ENCODE measurements around the gene TAF11.
"Not testable (repeated sequence)": the region's sequence is repeated elsewhere in the genome, so short reads cannot be mapped to it uniquely, and the experiment has no call there.

TAF11 gene, protein sequence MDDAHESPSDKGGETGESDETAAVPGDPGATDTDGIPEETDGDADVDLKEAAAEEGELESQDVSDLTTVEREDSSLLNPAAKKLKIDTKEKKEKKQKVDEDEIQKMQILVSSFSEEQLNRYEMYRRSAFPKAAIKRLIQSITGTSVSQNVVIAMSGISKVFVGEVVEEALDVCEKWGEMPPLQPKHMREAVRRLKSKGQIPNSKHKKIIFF

GRCh38 chr6:34887753-34888513, at the start of gene TAF11:
Gene TAF11, minus strand, starts transcription at chr6:34888042. Its CDS starts 85 bp downstream, at chr6:34887957.
- peak; percentile 91 for DNase-seq

DNA sequence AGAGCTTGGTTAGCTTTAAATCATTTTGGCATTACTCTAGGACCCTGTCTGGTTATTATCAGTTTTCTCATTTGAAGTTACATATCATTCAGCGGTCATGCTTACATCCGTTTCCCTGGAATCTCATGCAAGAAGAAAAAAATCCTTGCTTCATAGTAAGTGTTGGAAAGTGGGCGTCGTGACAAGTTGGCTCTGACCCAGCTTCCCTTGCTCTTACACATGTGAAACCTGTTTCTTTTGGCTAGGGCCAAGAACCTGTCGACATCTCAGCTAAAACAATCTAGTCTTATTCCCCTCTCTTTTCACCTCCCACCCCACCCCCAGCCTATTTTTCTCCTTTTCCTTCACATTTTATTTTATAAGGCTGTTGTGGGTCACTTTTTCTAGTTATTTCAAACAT, 46.7 kb upstream of the TAF11 start:
- no peak for DNase-seq

- not testable (repeated sequence) for DNase-seq
Observed at GRCh38 chr6:34932202-34932601, 44.4 kb upstream of the TAF11 start.

- no peak for DNase-seq
Observed at GRCh38 chr6:34930221-34930620, 42.4 kb upstream of the TAF11 start.

- DNase-seq, result no peak
Observed at GRCh38 chr6:34929241-34929978, 41.6 kb upstream of the TAF11 start.

GRCh38 chr6:34928695-34929094, 40.9 kb upstream of the TAF11 start:
- no peak for DNase-seq

GRCh38 chr6:34928220-34928619, 40.4 kb upstream of the TAF11 start:
- DNase-seq, result no peak

DNA sequence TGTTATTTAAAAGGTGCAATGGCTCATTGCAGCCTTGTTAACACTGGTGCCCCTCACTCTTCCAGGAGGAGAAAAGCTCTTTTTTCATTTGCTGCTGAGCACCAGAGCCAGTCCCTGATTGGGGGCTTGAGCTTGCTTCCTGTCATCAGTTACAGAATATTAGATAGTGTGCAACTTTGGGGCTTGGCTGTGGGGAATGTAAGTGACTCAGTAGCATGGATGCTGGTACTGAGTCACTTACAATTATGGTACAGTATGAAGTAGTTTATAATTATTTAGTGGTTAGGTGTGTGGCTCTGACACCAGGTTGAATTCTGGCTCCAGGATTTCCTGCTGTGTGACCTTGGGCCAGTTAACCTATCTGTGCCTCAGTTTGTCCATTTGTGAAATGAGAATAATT, 38.8 kb upstream of the TAF11 start:
- DNase-seq, result no peak

GRCh38 chr6:34924831-34925625, 37.2 kb upstream of the TAF11 start:
- no peak for DNase-seq

DNA sequence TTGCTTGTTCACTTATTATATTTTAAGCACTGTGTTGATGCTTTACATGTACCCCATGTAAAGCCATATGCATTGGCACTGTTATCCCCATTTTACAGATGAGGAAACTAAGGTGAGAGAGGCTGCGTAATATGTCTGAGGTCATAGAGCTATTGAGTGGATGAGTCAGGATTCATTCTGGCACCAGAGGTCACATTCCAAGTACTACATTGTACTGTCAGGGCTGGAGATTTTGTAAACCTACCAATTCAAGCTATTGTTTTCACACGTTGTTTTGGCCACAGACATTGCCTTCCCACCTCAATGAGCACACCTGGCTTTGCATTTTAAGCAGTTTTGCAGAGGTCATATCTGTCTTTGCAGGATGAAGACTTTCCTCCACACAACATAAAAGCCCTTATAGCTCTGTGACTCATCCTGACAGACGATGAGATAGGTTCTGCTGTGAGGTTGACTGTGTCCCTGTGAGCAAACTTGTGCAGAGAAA, 34.4 kb upstream of the TAF11 start:
- no peak for DNase-seq

DNA sequence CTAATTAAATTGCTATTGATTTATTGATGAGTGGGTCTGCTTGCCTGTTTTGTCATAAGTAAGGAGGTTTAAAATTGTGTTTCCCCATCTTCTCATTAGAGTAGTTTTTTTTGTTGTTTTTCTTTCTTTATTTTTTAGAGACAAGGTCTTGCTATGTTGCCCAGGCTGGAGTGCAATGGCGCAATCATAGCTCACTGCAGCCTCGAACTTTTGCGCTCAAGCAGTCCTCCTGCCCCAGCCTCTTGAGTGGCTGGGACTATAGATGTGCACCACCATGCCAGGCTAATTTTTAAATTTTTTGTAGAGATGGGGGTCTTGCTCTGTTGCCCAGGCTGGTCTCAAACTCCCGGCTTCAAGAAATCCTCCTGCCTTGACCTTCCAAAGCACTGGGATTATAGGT, 32.3 kb upstream of the TAF11 start:
- no peak for DNase-seq

DNA sequence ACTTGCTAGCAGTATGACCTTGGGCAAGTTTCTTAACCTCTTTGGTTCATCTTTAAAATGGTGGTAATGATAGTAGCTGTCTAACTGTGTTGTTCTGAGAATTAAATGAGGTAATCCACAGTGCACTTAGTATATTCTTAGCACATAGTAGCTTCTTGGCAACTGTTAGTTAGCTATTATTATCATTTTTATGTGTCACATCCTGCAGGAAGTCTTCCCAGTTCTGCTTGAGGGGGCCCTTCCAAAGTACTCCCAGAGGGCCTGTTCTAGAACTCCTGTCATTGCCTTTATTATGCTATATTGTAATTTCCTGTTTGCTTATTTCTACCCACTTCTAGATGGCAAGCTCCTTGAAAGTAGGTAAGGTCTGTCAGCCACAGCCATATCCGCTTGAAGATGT, 31.8 kb upstream of the TAF11 start:
- no peak for DNase-seq

DNA sequence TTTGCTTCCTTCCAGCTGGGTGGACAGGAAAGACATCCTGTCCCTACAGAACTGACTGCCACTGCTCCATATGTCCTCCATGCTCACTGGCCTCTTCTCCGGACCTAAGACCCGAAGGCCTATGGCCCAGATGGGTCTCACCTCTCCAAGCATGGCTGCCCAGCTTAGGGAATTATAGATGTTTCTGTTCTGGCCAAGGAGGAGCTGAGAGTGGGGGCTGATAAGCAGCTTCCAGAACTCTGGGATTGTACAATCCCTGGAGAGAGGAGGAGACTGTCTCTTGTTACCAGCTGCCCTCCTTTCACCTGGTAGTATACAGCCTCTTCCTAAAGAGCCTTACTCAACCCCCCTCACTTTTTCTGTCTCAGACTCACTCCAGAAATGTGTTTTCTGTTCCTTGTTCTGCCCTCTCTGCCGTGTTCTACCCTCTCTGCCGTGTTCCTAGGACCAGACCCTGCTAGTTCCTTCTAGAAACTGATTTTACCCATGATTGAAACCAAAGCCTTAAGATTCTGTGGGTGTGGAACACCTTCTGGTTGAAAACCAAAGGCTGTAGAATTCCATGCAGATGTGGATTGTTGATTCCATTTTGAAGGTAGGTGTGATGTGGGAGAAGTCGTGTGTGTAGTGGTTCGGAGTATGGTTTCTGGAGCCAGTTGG, 29.9 kb upstream of the TAF11 start:
- DNase-seq, result no peak

DNA sequence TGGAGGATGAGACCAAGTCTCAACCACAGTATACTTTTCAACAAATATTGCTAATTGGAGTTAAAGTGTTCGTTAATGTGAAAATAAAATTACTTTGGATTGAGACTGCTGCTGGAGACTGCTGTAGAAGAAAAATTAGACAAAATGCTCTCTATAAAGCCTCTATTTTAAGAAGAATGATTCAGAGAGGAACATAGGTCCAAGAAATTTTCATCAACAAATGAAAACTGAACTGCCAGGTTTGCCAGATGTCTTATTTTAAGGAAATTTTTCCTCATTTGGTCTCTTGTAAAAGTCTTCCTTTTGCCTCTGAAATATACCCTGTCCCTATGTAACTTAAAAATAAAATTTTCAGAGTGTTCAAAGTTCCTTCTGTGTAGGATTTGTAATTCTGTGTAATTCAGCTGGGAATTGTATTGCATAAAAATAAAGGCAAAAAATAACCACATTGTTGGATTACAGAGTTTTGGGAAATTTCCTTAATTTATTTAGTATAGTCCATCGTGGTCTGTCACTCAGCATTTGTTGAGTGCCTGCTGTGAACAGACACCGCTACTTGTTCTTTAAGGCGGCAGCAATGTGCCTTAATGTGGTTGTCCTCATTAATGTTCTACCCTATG, 28.6 kb upstream of the TAF11 start:
- no peak for DNase-seq

GRCh38 chr6:34914358-34914757, 26.5 kb upstream of the TAF11 start:
- no peak for DNase-seq

DNA sequence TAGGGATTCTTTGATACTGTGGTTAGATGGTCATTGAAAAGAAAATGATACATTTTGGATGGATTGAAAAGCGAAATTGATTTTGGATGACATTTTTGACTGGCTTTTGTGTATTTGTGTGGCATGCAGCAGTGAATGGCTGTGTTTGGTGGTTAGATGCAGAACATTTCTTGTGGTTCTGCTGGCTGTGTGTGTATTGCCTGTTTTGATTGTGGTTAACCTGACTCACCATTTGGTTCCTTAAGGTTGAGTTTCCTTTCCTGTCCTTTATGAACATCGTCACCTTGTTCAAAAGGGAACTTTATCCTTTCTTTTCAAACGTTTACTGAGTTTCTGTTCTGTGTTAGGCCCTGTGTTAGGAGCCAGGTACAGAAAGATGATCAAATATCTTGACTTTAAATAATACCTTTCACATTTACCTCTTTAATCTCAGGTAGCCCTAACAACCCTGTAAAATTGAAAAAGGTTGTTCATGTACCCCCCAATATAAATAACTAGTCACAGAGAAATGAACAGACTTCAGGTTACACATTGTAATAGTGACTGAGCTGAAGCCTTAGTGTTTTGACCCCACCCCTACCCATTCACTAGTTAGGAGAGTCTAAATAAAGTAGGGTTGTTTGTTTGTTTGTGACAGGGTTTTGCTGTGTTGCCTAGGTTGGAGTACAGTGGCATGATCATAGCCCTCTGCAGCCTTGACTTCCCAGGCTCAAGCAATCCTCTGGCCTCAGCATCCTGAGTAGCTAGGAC, 25.0 kb upstream of the TAF11 start:
- peak; percentile 48 for DNase-seq

- DNase-seq, result no peak
Observed at GRCh38 chr6:34911822-34912221, 24.0 kb upstream of the TAF11 start.

DNA sequence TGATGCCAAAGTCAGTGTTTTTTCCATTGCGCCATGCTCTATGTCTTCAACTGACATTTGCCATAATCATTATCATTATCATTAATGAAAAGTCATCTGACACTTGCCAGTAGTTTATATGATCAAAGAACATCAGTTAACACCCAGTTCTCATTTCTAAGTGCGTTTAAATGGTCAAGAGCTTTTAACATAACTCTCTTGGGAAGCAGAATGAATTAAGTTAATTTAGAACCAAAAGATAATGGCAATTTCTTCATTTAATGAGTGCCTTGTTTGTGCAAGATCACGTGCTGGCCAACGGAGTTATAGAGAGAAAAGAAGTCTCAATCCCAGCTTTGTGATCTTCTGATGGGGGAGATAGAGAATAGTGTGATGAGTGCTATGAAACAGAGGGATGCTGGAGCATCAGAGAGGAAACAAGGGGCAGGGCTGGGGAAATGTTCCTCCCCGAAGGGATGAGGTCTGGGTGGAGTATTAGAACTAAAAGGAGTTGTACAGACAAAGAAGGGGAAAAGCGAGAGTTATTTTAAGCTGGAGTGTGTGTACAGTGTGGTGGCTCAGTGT, 21.6 kb upstream of the TAF11 start:
- DNase-seq, result no peak

- DNase-seq, result no peak
Observed at GRCh38 chr6:34908194-34908593, 20.4 kb upstream of the TAF11 start.

DNA sequence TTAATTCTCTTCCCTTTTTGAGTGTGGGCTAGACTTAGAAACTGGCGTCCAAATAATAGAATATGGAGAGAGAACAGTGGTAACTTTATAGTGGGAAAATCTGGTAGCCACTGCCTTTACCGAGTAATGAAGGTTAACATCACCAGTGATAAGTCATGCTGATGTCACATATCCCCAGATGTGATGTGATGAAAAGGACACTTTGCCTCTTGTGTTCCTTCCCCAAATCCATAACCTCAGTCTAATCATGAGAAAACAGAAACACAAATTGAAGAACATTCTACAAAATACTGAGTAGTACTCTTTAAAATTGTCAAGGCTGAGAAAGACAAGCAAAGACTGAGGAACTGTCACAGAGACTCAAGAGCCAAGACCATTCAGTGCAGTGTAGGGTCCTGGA, 19.0 kb upstream of the TAF11 start:
- no peak for DNase-seq

Data from CD4-positive, alpha-beta T cell treated with Interleukin-10 for 1 hour (primary cell).